IPS-18a (cell line): ENCODE results near the gene TYW1.
"Not testable (repeated sequence)": the region's sequence is repeated elsewhere in the genome, so short reads cannot be mapped to it uniquely, and the experiment has no call there.

ENCODE experiments used
- H3K27ac ChIP-seq: one replicate; pipeline ENCODE4 v1.5.1; 2013; ENCODE audit warnings: low read length
- H3K27me3 ChIP-seq: one replicate; pipeline ENCODE4 v1.6.1; 2013; ENCODE audit warnings: mild to moderate bottlenecking, low read length; ENCODE audit not compliant: control insufficient read depth, insufficient read depth
- H3K36me3 ChIP-seq: one replicate; pipeline ENCODE4 v1.6.1; 2013; ENCODE audit warnings: low read depth, low read length; ENCODE audit not compliant: control insufficient read depth
- H3K4me1 ChIP-seq: one replicate; pipeline ENCODE4 v1.6.1; 2013; ENCODE audit warnings: low read depth, low read length; ENCODE audit not compliant: control insufficient read depth
- H3K4me3 ChIP-seq: one replicate; pipeline ENCODE4 v1.5.1; 2013; ENCODE audit warnings: low read length
- H3K9ac ChIP-seq: one replicate; pipeline ENCODE4 v1.6.1; 2013; ENCODE audit warnings: mild to moderate bottlenecking, low read length, moderate library complexity
- H3K9me3 ChIP-seq: one replicate; pipeline ENCODE4 v1.6.1; 2013; ENCODE audit warnings: low read depth, low read length; ENCODE audit not compliant: control insufficient read depth

TYW1 gene

GRCh38 chr7:67209256-67209655 is 212.6 kb downstream of the TYW1 start:
- no peaks in the 10 kb centered on the region for H3K9me3 ChIP-seq
- no peak overlapping the region for H3K27ac ChIP-seq
- H3K4me3 ChIP-seq: no peak overlapping the region
- H3K9ac ChIP-seq: no peak overlapping the region
- H3K36me3 ChIP-seq: no peaks in the 10 kb centered on the region
- H3K27me3 ChIP-seq: no peaks in the 10 kb centered on the region
- no peaks in the 10 kb centered on the region for H3K4me1 ChIP-seq

- Histone ChIP-seq H3K9me3 (no peaks in the 10 kb centered on the region), H3K36me3 (no peaks in the 10 kb centered on the region), H3K4me1 (no peaks in the 10 kb centered on the region), H3K27me3 (no peaks in the 10 kb centered on the region), H3K27ac (no peak overlapping the region), H3K4me3 (no peak overlapping the region), H3K9ac (no peak overlapping the region)
Observed at GRCh38 chr7:67210567-67210966, 213.9 kb downstream of the TYW1 start.

- H3K9me3 ChIP-seq, H3K9ac ChIP-seq, H3K27me3 ChIP-seq, H3K4me3 ChIP-seq, H3K36me3 ChIP-seq, H3K4me1 ChIP-seq, H3K27ac ChIP-seq: not testable (repeated sequence)
Observed at GRCh38 chr7:67211650-67212330, 215.2 kb downstream of the TYW1 start.

GRCh38 chr7:67213038-67213437 is 216.4 kb downstream of the TYW1 start:
- not testable (repeated sequence) for H3K4me1 ChIP-seq, H3K4me3 ChIP-seq, H3K9me3 ChIP-seq, H3K27ac ChIP-seq, H3K9ac ChIP-seq, H3K36me3 ChIP-seq, H3K27me3 ChIP-seq

GRCh38 chr7:67223551-67223950 is 226.9 kb downstream of the TYW1 start:
- not testable (repeated sequence) for H3K27me3 ChIP-seq, H3K9ac ChIP-seq, H3K9me3 ChIP-seq, H3K4me1 ChIP-seq, H3K36me3 ChIP-seq, H3K27ac ChIP-seq, H3K4me3 ChIP-seq

- not testable (repeated sequence) for H3K27ac ChIP-seq, H3K9ac ChIP-seq
Observed at GRCh38 chr7:67226340-67226907, 229.8 kb downstream of the TYW1 start.

GRCh38 chr7:67226967-67227366 is 230.3 kb downstream of the TYW1 start:
- H3K27ac ChIP-seq, H3K9ac ChIP-seq, H3K4me3 ChIP-seq, H3K27me3 ChIP-seq, H3K36me3 ChIP-seq, H3K9me3 ChIP-seq, H3K4me1 ChIP-seq: not testable (repeated sequence)

More at GRCh38 chr7:67226340-67226907, 229.8 kb downstream of the TYW1 start:
- not testable (repeated sequence) for H3K4me1 ChIP-seq, H3K4me3 ChIP-seq, H3K9me3 ChIP-seq, H3K27me3 ChIP-seq, H3K36me3 ChIP-seq

GRCh38 chr7:67229018-67229417 is 232.4 kb downstream of the TYW1 start:
- H3K27me3 ChIP-seq, H3K4me1 ChIP-seq, H3K9ac ChIP-seq, H3K36me3 ChIP-seq, H3K9me3 ChIP-seq, H3K4me3 ChIP-seq, H3K27ac ChIP-seq: not testable (repeated sequence)

GRCh38 chr7:67230029-67230428 is 233.4 kb downstream of the TYW1 start:
- H3K4me1 ChIP-seq, H3K36me3 ChIP-seq, H3K9ac ChIP-seq, H3K4me3 ChIP-seq, H3K27ac ChIP-seq, H3K27me3 ChIP-seq, H3K9me3 ChIP-seq: not testable (repeated sequence)

- not testable (repeated sequence) for H3K36me3 ChIP-seq, H3K9me3 ChIP-seq, H3K4me1 ChIP-seq, H3K4me3 ChIP-seq, H3K9ac ChIP-seq, H3K27ac ChIP-seq, H3K27me3 ChIP-seq
Observed at GRCh38 chr7:67233506-67233905, 236.9 kb downstream of the TYW1 start.

- H3K9me3 ChIP-seq, H3K9ac ChIP-seq, H3K36me3 ChIP-seq, H3K27me3 ChIP-seq, H3K4me1 ChIP-seq, H3K27ac ChIP-seq, H3K4me3 ChIP-seq: not testable (repeated sequence)
Observed at GRCh38 chr7:67236216-67236615, 239.6 kb downstream of the TYW1 start.

- not testable (repeated sequence) for H3K36me3 ChIP-seq, H3K27ac ChIP-seq, H3K4me3 ChIP-seq, H3K4me1 ChIP-seq, H3K9me3 ChIP-seq, H3K27me3 ChIP-seq, H3K9ac ChIP-seq
Observed at GRCh38 chr7:67242871-67243270, 246.2 kb downstream of the TYW1 start.
